Rectal smooth muscle tissue (tissue), 1 donor: Measurements from ENCODE around the gene CSNK1D.
A peak's percentile ranks its signal among the peaks of the same experiment; 100 is the strongest.
"Not testable (repeated sequence)": the region's sequence is repeated elsewhere in the genome, so short reads cannot be mapped to it uniquely, and the experiment has no call there.

Experiments used
- H3K27ac ChIP-seq: one replicate; pipeline ENCODE4 v1.7.0; 2013; ENCODE audit warnings: low read depth, low read length, inconsistent platforms
- H3K27me3 ChIP-seq: one replicate; pipeline ENCODE4 v1.7.0; 2013; ENCODE audit warnings: low read length; ENCODE audit not compliant: control insufficient read depth, insufficient read depth
- H3K36me3 ChIP-seq: one replicate; pipeline ENCODE4 v1.7.0; 2013; ENCODE audit warnings: low read length; ENCODE audit not compliant: control insufficient read depth, insufficient read depth
- H3K4me1 ChIP-seq: one replicate; pipeline ENCODE4 v1.7.0; 2013; ENCODE audit warnings: low read length; ENCODE audit not compliant: control insufficient read depth, insufficient read depth
- H3K4me3 ChIP-seq: one replicate; pipeline ENCODE4 v1.7.0; 2013; ENCODE audit warnings: low read length
- H3K9ac ChIP-seq: one replicate; pipeline ENCODE4 v1.7.0; 2013; ENCODE audit warnings: low read length

The CSNK1D gene

DNA sequence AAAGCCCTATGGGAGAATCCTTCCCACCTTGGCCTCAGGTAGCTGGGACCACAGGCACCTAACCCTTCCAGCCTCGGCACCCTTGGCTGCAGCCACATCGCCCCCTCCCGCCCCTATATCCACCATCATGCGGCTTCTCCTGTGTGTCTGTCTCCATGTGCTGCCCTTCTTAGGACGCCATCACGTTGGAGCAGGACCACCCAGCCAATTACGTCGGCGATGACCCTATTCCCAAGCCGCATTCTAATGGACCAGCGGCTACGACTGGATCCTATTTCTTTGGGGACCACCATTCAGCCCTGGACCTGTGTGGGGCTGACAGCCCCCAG lies 57.6 kb downstream of the CSNK1D start:
- Histone ChIP-seq H3K4me3 (no peak overlapping the region), H3K27me3 (no peaks in the 10 kb centered on the region), H3K4me1 (peaks cover 6% of the 10 kb centered on the region), H3K9ac (no peak overlapping the region), H3K27ac (no peak overlapping the region), H3K36me3 (no peaks in the 10 kb centered on the region)

DNA sequence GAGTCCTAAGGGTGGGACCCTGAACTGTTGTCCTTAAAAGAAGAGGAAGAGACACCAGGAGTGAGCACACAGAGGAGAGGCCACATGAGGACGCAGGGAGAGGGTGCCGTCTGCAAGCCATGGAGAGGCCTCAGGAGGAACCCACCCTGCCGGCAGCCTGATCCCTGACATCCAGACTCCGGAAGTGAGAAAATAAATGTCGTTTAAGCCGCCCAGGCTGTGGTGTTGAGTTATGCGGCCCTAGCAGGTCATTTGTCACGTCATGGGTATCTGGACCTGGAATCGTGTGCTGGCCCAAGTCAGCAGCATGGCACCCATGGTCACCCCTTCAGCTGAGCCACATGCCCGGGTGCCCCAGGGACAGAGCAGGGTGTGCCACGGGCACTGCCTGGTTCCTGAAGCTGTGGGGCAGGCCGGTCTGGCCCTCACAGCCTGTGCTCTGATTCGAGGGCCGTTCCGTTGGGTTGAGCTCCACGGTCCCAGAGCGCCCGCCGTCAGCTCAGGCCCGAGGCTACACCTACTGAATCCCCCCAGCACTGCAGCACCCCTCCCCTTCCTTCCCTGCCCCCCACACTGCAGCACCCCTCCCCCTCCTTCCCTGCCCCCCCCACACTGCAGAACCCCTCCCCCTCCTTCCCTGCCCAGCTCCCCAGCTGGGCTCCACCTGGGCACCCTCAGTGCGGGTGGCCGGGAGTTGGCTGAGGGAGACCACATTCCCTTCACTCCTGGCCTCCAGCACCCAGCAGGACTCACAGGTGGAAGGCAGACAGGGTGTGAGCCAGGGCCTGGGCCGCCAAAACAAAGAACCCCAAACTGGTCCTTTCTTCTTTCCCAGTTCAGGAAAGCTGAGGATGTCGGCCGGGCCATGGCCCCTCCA lies 58.2 kb downstream of the CSNK1D start:
- no peak overlapping the region for H3K9ac ChIP-seq
- no peak overlapping the region for H3K27ac ChIP-seq
- H3K4me3 ChIP-seq, result no peak overlapping the region
- no peaks in the 10 kb centered on the region for H3K27me3 ChIP-seq
- H3K4me1 ChIP-seq, result peaks cover 6% of the 10 kb centered on the region
- H3K36me3 ChIP-seq, result no peaks in the 10 kb centered on the region

DNA sequence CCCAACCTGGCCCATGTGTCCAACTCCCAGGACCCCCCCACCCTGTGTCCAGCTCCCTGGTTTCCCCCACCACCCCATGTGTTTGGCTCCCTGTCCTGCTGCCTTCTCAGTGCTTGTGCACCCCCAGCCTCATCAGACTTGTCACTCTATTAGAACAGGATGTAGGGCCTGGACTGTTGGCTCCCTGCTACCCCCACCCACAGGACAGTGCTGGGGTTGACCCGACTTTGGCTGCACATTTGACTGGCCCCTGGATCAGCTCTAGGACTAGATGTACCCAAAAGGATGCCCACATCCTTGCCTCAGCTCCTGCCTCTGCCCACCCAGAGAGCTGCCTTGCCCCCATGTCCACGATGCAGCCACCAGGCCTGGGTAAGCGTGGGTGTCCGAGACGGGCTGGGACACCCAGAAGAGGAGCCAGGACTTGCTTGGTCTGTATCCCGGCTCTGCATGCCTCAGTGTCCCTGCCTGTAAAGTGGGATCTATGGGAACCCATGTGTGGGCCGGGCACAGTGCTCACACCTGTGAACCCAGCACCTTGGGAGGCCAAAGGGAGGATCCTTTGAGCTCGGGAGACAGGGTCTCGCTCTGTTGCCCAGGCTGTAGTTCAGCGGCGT lies 59.4 kb downstream of the CSNK1D start:
- H3K27me3 ChIP-seq, result no peaks in the 10 kb centered on the region
- H3K4me3 ChIP-seq, result no peak overlapping the region
- H3K4me1 ChIP-seq, result peaks cover 6% of the 10 kb centered on the region
- H3K9ac ChIP-seq, result no peak overlapping the region
- no peak overlapping the region for H3K27ac ChIP-seq
- H3K36me3 ChIP-seq, result no peaks in the 10 kb centered on the region

DNA sequence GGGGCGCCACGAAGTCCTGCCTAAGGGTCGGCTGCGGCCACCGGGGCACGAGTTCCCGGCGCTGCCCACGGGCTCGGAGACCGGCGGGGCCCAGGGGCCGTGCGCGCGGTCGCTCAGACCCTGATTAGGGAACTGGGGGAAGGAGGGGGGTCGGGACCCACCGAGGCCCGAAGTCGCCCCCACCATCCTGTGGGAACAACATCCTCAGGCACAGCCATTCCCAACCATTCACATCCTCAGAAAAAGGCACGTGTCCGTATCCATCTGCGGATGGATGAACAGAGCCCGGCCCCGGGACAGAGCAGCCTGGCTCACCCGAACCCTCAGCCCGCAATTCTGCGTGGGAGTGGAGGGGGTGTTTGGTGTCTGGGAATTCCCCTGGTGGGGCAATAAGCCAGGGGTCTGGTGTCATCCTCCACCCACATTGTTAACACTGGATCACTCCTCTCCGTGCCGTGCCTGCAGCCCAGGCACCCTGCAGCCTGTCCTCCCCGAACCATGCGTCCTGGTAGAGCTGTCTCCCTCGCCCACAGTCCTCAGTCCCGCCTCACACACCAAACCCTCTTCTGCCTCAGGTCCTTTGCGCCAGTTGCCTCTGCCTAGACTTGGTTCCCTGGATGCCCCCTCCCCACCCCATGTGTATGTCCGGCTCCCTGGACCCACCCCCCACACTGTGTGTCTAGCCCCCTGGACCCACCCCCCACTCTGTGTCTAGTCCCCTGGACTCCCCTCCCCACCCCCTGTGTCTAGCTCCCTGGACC lies 60.1 kb downstream of the CSNK1D start:
- Histone ChIP-seq H3K4me3 (peak overlapping the region; percentile 62), H3K36me3 (no peaks in the 10 kb centered on the region), H3K27ac (peak overlapping the region; percentile 79), H3K9ac (peak overlapping the region; percentile 56), H3K4me1 (peaks cover 6% of the 10 kb centered on the region), H3K27me3 (no peaks in the 10 kb centered on the region)

DNA sequence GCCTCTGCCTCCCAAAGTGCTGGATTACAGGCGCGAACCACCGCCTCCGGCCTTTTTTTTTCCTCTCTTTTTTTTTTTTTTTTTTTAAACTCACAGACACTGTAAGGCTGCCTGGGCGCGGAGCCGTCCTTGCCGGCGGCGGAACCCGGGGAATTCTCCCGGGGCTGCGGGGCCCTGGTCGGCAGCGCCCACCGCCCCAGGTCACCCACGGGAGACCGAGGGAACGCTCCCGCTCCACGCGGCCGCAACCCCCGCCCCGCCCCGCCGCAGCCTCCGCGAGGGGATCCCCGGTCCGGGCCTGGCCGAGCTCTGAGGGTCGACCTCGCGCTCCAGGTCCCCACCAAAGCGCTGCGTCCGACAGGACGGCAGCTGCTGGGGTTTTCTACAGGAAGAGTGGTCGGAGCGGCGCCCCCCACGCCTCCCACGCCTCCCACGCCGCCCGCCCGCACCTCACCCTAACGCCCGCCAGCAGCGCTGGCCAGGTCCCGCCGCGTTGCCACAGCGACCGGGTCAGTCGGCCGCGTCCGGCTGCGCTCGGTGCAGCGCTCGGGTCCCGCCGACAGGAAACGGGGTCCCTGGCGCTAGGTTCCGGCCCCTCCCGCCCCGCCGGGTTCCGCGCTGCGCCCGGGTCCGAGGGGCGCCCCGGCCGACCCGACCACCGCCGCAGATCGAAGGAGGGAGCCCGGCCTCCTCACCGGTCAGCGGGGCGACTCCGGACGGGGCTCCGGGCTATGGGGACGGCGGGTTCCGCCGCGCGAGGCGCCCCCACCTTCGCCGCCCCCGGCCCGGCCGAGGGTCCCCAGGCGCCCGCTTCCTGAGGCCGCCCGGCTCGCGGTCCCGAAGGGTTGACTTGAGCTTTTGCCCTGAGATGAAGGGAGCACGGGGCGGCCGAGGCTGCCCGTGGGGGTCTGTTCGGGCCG lies 60.9 kb downstream of the CSNK1D start, which contains the start of gene CCDC57:
Gene CCDC57 (minus strand): TSS at position 512 of the 920 bp plus-strand sequence. CDS start 10,898 bp downstream, outside the sequence.
- Histone ChIP-seq H3K27me3 (no peaks in the 10 kb centered on the region), H3K4me1 (peaks cover 6% of the 10 kb centered on the region), H3K36me3 (no peaks in the 10 kb centered on the region), H3K9ac (peak within 1 kb of the TSS; percentile 56), H3K4me3 (peak within 1 kb of the TSS; percentile 62), H3K27ac (peak within 1 kb of the TSS; percentile 79)

DNA sequence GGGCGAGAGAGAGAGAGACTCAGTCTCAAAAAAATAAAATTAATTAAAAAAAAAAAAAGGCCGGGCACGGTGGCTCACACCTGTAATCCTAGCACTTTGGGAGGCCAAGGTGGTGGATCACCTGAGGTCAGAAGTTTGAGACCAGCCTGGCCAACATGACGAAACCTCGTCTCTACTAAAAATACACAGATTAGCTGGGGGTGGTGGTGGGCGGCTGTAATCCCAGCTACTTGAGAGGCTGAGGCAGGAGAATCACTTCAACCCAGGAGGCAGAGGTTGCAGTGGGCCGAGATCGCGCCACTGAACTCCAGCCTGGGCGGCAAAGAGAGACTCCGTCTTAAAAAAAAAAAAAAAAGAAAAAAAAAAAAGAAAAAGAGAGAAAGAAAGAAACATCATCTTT lies 62.8 kb downstream of the CSNK1D start:
- H3K27me3 ChIP-seq, H3K36me3 ChIP-seq, H3K4me3 ChIP-seq, H3K4me1 ChIP-seq, H3K27ac ChIP-seq, H3K9ac ChIP-seq: not testable (repeated sequence)

DNA sequence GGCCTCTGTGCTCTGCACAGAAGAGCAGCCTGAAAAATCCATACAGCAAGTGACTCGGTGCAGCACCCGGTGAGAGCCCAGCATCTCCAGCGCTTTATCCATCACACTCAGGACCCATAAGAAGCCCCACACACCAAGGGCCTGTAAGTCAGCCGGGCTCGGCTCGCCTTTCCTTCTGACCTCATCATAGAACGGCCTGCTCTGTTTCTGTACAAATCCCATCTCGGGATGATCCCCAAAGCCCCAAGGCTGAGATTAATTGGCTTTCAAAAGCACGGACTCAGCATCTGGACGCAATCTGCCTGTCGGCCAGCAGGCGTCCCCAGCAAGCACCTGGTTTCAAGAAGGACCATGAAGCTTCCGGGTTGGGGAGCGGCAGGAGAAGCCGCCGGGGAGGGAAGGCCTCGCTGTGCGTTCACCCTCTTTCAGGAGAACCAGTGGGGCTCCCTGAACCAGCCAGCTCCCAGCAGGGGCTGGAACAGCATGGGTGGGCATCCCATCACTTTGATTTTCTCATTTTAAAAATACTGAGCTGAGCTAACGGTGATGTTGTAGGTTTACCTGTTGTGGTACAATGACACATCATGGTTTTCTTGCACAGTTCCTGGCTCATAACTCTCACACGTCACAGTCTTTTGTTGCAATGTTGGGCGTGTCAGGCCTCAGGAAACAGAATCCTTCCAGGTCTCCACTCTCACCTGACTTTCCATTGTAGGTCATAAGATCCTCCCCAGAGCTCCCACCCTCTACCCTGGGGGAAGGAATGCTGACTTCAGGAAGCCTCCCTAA lies 67.6 kb downstream of the CSNK1D start:
- Histone ChIP-seq H3K4me1 (peaks cover 4% of the 10 kb centered on the region), H3K36me3 (no peaks in the 10 kb centered on the region), H3K27me3 (no peaks in the 10 kb centered on the region), H3K27ac (no peak overlapping the region), H3K9ac (peak overlapping the region; percentile 6), H3K4me3 (peak overlapping the region; percentile 20)

DNA sequence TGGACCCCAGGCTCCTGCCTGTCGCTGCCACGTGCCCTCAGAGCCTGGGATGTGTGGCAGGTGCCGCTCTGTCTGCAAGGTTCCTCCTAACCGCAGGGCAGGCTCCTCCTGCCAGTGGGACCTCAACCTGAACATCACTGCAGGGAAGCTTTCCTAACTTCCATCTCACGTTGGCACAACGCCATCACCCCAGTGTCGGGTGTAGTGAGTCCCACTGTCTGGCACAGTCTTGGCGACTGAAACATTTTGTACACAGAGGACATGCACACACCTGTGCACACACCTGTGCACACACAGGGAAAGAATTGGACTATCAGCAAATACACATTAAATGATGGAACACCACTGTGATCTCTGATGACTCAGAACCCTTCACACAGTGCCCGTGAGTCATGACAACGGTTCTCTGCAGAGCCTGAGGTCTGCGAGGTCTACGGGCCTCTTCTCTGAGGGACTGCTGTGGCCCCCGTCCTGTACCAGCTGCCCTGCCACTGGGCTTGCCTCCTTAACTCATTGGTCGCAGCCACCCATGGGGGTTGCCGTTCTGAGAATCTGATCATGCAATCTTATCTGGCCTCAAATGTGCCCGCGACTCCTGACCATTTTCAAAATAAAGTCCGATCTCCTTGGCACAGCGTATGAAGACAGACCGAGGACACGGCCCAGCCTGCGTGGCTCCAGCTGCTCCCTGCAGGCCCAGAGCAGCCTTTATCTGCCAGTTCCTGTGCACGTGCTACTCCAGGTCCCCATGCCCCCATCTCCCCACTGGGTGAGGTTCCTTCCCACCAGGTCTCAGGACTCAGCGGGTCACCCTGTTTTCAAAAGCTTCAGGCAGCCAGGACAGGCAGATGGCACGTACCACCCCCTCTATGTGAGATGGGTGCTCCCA lies 68.4 kb downstream of the CSNK1D start:
- Histone ChIP-seq H3K9ac (no peak overlapping the region), H3K36me3 (peaks cover under 1% of the 10 kb centered on the region), H3K27ac (no peak overlapping the region), H3K4me3 (no peak overlapping the region), H3K27me3 (no peaks in the 10 kb centered on the region), H3K4me1 (peaks cover 4% of the 10 kb centered on the region)

DNA sequence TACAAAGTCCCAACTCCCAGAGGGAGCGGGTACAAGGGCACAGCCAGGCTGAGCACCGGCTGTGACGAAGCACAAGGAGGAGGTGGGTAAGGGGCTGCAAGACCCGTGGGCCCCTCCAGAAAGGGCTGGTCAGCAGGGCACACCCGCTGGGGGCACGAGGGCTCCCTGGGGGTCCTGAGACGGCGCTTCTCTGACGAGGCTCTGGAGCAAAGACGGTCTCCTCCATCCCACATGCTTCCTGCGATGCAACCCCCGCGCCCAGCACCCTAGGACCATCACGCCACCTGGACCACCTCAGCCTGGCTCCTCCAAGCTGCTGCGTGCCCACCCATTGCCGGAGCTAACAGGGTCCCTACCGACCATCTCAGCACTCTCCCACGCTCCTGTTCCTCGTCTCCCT lies 69.6 kb downstream of the CSNK1D start:
- no peak overlapping the region for H3K27ac ChIP-seq
- no peaks in the 10 kb centered on the region for H3K27me3 ChIP-seq
- H3K36me3 ChIP-seq, result peaks cover 8% of the 10 kb centered on the region
- H3K4me3 ChIP-seq, result no peak overlapping the region
- no peak overlapping the region for H3K9ac ChIP-seq
- peaks cover 4% of the 10 kb centered on the region for H3K4me1 ChIP-seq

DNA sequence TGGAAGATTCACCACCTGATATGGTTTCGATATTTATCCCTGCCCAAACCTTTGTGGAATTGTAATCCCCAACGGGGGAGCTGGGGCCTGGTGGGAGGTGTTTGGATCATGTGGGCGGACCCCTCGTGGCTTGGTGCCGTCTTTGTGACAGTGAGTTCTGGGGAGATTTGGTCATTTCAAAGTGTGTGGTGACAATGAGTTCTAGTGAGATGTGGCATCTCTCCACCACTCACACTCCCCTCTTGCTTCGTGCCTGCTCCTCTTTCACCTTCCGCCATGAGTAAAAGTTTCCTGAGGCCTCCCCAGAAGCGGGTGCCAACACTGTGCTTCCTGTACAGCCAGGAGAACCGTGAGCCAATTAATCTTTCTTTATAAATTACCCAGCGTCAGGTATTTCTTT lies 70.5 kb downstream of the CSNK1D start:
- Histone ChIP-seq H3K27ac (no peak overlapping the region), H3K4me1 (peaks cover 4% of the 10 kb centered on the region), H3K36me3 (peaks cover 9% of the 10 kb centered on the region), H3K4me3 (no peak overlapping the region), H3K9ac (no peak overlapping the region), H3K27me3 (no peaks in the 10 kb centered on the region)
